Suprapubic skin (tissue), 4 donors: ENCODE results near the gene ADAMTS9. TPM values are rescaled to one million over a fixed set of nuclear protein-coding genes. Genes with fewer than 3 reads are reported as not detected.

Source experiments
- DNase-seq, 2 donors: peaks; one replicate each; pipeline ENCODE4 v3.0.0-alpha.2; 2019; ENCODE audit warnings: low spot score in 2 of 2
- H3K27ac ChIP-seq: fragments of 200-600 bp; sonication (generic); one replicate; pipeline ENCODE4 v1.5.1; 2019
- H3K27me3 ChIP-seq: fragments of 200-600 bp; sonication (generic); one replicate; pipeline ENCODE4 v1.5.1; 2019
- H3K36me3 ChIP-seq: fragments of 200-600 bp; sonication (generic); one replicate; pipeline ENCODE4 v1.5.1; 2019
- H3K4me1 ChIP-seq: fragments of 200-600 bp; sonication (generic); one replicate; pipeline ENCODE4 v1.5.1; 2019
- H3K4me3 ChIP-seq: fragments of 200-600 bp; sonication (generic); one replicate; pipeline ENCODE4 v1.5.1; 2019; ENCODE audit warnings: mild to moderate bottlenecking
- H3K9me3 ChIP-seq: fragments of 200-600 bp; sonication (generic); one replicate; pipeline ENCODE4 v1.5.1; 2019
- EP300 ChIP-seq: sonication (generic); formaldehyde crosslinking; IDR thresholded peaks from one replicate; pipeline ENCODE4 v1.6.1; 2017; ENCODE audit warnings: antibody characterized with exemption
- POLR2A ChIP-seq, 2 donors: fragments of 450-650 bp; IDR thresholded peaks; one replicate each; pipeline ENCODE4 v1.6.1; 2017; ENCODE audit warnings: antibody characterized with exemption in 2 of 2, mild to moderate bottlenecking in 2 of 2, moderate library complexity in 2 of 2
- POLR2AphosphoS5 ChIP-seq, 3 donors: sonication (generic); formaldehyde crosslinking; IDR thresholded peaks; one replicate each; pipeline ENCODE4 v1.6.1; 2017; ENCODE audit warnings: antibody characterized with exemption in 3 of 3
- WGBS: methylation state at CpG from one replicate; pipeline ENCODE4 v1.1.5; 2018; 5-methylcytosine and 5-hydroxymethylcytosine counted together
- total RNA-seq, 4 donors: library from RNA; depleted of rRNA; stranded (reverse); fragments of >200 nt; gene quantifications; one replicate each; pipeline ENCODE4 v1.1.0, GENCODE V29; 2016
- TF ChIP-seq, protein P1 (sequence below), 2 donors: fragments of 200-600 bp in 1 of 2; fragments of 450-650 bp in 1 of 2; sonication (generic) in 1 of 2; IDR thresholded peaks; one replicate each; pipeline ENCODE4 v1.5.1; 2016 to 2019; ENCODE audit warnings: antibody characterized with exemption in 2 of 2, mild to moderate bottlenecking in 1 of 2, moderate library complexity in 1 of 2

The ADAMTS9 gene
- total RNA-seq, 4 donors from 2014 or later, result 7.8 to 32.8 (median 9.3) TPM

DNA sequence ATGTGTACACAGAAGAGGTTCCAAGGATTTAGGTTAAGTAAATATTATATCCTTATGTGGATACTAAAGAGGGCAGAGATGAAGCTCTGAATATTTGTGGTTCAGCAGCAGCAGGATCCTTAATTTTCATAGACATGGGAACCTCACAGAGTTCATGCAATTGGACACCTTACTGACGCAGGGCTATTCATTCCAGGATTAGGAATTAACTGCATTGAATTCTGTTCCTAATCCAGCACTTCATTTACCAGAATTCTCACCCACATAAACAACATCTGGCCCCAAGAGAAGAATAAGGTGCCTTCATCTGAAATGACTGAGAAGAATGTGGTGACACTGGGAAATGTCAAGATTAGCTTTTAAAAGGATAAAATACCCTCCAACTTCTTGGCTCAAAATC lies 62.4 kb downstream of the ADAMTS9 start:
- 89% methylated on average over 1 of the region's 1 CpG for WGBS
- no peak overlapping the region for H3K27ac ChIP-seq
- H3K36me3 ChIP-seq, result peaks cover 4% of the 10 kb centered on the region
- no peak for TF ChIP-seq POLR2A (IDR thresholded peaks at IDR 0.05)
- TF ChIP-seq, protein P1, sequence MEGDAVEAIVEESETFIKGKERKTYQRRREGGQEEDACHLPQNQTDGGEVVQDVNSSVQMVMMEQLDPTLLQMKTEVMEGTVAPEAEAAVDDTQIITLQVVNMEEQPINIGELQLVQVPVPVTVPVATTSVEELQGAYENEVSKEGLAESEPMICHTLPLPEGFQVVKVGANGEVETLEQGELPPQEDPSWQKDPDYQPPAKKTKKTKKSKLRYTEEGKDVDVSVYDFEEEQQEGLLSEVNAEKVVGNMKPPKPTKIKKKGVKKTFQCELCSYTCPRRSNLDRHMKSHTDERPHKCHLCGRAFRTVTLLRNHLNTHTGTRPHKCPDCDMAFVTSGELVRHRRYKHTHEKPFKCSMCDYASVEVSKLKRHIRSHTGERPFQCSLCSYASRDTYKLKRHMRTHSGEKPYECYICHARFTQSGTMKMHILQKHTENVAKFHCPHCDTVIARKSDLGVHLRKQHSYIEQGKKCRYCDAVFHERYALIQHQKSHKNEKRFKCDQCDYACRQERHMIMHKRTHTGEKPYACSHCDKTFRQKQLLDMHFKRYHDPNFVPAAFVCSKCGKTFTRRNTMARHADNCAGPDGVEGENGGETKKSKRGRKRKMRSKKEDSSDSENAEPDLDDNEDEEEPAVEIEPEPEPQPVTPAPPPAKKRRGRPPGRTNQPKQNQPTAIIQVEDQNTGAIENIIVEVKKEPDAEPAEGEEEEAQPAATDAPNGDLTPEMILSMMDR (IDR thresholded peaks at IDR 0.05), result no peak
- no peak for TF ChIP-seq EP300
- no peak for TF ChIP-seq POLR2AphosphoS5 (IDR thresholded peaks at IDR 0.05)
- no peak for DNase-seq
- no peak overlapping the region for H3K4me3 ChIP-seq
- H3K4me1 ChIP-seq, result no peaks in the 10 kb centered on the region
- H3K9me3 ChIP-seq, result no peaks in the 10 kb centered on the region
- no peaks in the 10 kb centered on the region for H3K27me3 ChIP-seq

DNA sequence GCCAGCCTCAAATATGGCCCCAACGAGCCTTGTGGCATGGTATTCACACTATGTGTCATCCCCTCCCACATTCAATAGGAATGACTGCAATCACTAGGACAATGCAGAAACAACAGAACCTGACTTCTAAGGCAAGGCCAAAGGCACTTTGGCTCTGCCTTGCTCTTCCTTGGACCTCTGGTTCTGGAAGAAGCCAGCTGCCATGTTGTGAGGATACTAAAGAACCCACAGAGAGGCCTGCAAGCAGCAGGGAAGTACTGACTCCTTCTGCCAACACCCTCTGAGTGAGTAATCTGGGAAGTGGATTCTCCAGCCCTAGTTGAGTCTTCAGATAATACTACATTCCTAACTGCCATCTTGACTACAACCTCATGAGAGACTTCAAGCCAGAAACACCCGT lies 64.7 kb downstream of the ADAMTS9 start:
- no peak for DNase-seq
- Histone ChIP-seq H3K4me3 (no peak overlapping the region), H3K9me3 (no peaks in the 10 kb centered on the region), H3K27me3 (no peaks in the 10 kb centered on the region), H3K4me1 (no peaks in the 10 kb centered on the region), H3K27ac (no peak overlapping the region), H3K36me3 (no peaks in the 10 kb centered on the region)
- TF ChIP-seq, protein P1 (IDR thresholded peaks at IDR 0.05), result no peak
- TF ChIP-seq POLR2AphosphoS5 (IDR thresholded peaks at IDR 0.05) (no peak), EP300 (no peak), POLR2A (IDR thresholded peaks at IDR 0.05) (no peak)
- 42% methylated on average over 2 of the region's 2 CpGs for WGBS

DNA sequence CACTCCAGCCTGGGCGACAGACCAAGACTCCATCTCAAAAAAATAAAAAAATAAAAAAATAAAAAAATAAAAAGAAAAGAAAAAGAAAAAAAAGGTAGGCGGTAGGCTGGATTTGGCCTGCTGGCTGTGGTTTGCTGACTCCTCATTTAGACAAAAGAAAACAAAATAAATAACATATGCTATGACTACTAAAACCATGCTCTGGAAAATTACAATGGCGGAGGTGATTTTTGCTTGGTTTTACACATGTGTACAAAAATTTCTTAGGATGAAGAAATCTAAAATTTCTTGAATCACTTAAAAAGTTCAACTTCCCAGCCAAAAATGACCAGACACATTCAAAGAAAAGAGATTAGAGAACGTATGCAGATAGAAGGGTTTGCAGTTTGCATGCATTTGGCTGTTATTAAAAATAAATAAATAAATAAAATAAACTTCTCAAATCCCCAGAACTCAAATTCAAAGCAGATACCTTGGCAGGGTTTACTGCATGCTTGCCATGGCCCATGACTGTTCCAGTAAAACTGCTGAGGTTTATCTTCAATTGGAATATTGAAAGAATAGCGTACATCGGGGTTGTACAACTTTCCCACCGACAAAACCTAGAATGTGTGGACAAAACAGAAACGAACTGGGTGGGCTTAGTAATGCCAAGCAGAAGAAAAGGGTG lies 65.9 kb downstream of the ADAMTS9 start:
- no peak for DNase-seq
- H3K9me3 ChIP-seq, result no peaks in the 10 kb centered on the region
- 74% methylated on average over 8 of the region's 8 CpGs for WGBS
- no peak for TF ChIP-seq EP300
- no peak for TF ChIP-seq POLR2A (IDR thresholded peaks at IDR 0.05)
- TF ChIP-seq POLR2AphosphoS5 (IDR thresholded peaks at IDR 0.05), result no peak
- TF ChIP-seq, protein P1 (IDR thresholded peaks at IDR 0.05), result no peak
- H3K27me3 ChIP-seq, result no peaks in the 10 kb centered on the region
- no peak overlapping the region for H3K27ac ChIP-seq
- H3K36me3 ChIP-seq, result no peaks in the 10 kb centered on the region
- no peaks in the 10 kb centered on the region for H3K4me1 ChIP-seq
- H3K4me3 ChIP-seq, result no peak overlapping the region

DNA sequence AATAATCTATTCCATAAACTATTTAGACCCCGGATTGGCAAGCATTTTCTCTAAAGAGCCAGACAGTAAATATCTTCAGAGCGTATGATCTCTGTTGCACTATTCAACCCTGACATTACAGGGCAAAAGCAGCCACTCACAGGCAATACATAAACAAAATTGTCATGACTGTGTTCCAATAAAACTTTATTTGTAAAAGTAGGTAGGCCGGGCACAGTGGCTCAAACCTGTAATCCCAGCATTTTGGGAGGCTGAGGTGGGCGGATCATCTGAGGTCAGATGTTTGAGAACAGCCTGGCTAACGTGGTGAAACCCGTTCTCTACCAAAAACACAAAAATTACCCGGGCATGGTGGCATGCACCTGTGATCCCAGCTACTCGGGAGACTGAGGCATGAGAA lies 66.5 kb downstream of the ADAMTS9 start:
- no peaks in the 10 kb centered on the region for H3K4me1 ChIP-seq
- TF ChIP-seq, protein P1 (IDR thresholded peaks at IDR 0.05), result no peak
- no peak for TF ChIP-seq EP300
- no peak for TF ChIP-seq POLR2AphosphoS5 (IDR thresholded peaks at IDR 0.05)
- no peak for TF ChIP-seq POLR2A (IDR thresholded peaks at IDR 0.05)
- no peak overlapping the region for H3K4me3 ChIP-seq
- DNase-seq, result no peak
- H3K9me3 ChIP-seq, result no peaks in the 10 kb centered on the region
- no peaks in the 10 kb centered on the region for H3K27me3 ChIP-seq
- WGBS, result 88% methylated on average over 8 of the region's 8 CpGs
- H3K27ac ChIP-seq, result no peak overlapping the region
- no peaks in the 10 kb centered on the region for H3K36me3 ChIP-seq

DNA sequence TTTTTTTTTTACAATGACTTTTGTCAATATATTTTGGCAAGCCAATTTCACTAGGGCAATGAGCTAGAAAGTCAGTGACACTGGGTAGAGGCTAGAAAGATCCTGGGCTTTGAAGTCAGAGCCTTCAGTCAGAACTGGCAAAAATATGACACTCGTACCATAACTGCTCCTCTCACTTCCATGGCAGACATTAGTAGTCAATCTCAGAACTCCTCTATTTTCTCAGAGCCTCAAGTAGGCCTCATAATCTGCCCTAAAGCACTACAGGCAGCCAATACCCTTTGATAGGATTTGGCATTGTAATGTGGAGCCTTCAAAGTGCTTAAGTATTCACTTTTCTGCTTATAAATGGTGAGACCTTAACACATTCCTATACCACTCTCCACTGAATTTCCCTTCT lies 67.8 kb downstream of the ADAMTS9 start:
- Histone ChIP-seq H3K27me3 (no peaks in the 10 kb centered on the region), H3K9me3 (no peaks in the 10 kb centered on the region), H3K4me3 (no peak overlapping the region), H3K36me3 (no peaks in the 10 kb centered on the region), H3K27ac (no peak overlapping the region), H3K4me1 (no peaks in the 10 kb centered on the region)
- TF ChIP-seq EP300 (no peak), POLR2A (IDR thresholded peaks at IDR 0.05) (no peak), POLR2AphosphoS5 (IDR thresholded peaks at IDR 0.05) (no peak)
- TF ChIP-seq, protein P1 (IDR thresholded peaks at IDR 0.05), result no peak
- DNase-seq, result no peak
- WGBS, result 92% methylated on average over 1 of the region's 1 CpG
